Panc1 (cell line): ENCODE measurements around the gene ADPGK. TPM values are rescaled to one million over a fixed set of nuclear protein-coding genes. Genes with fewer than 3 reads are reported as not detected.
A peak's percentile ranks its signal among the peaks of the same experiment; 100 is the strongest.
"Not testable (repeated sequence)": the region's sequence is repeated elsewhere in the genome, so short reads cannot be mapped to it uniquely, and the experiment has no call there.

Experiments used
- ATAC-seq: fragments of 200-7000 bp; cut with Tn5 transposase; 2 replicates; pipeline ENCODE4 v1.9.1; 2020; ENCODE audit warnings: mild to moderate bottlenecking, moderate library complexity
- BruUV-seq: library from RNA; stranded (reverse); fragments of 400-500 nt; replicated peaks from 2 replicates; lab custom pipeline; 2021; lab: Mats Ljungman, UMichigan
- CTCF ChIA-PET: fragments of 300-600 bp; sonication (Branson Sonifier 250); formaldehyde crosslinking; loops from one replicate; lab custom pipeline; 2022; ENCODE audit warnings: antibody characterized with exemption; lab: Charles Lee
- POLR2A ChIA-PET: fragments of 300-600 bp; sonication (Branson Sonifier 250); formaldehyde crosslinking; loops from one replicate; lab custom pipeline; 2022; ENCODE audit warnings: antibody characterized with exemption; lab: Charles Lee
- DNase-seq: peaks from one replicate; pipeline ENCODE4 v3.0.0-alpha.2; 2010; ENCODE audit warnings: low read depth, low spot score
- H3K27ac ChIP-seq: 2 replicates; pipeline ENCODE4 v1.5.1; 2011; ENCODE audit warnings: mild to moderate bottlenecking, low read length, inconsistent platforms
- H3K27me3 ChIP-seq: fragments of 200-500 bp; sonication (Bioruptor generic); 2 replicates; pipeline ENCODE4 v1.6.0; 2014; ENCODE audit warnings: low read length, inconsistent platforms; ENCODE audit not compliant: control insufficient read depth, insufficient read depth
- H3K36me3 ChIP-seq: fragments of 200-500 bp; sonication (Bioruptor generic); 2 replicates; pipeline ENCODE4 v1.5.1; 2014; ENCODE audit warnings: inconsistent platforms, mild to moderate bottlenecking, low read length, moderate library complexity; ENCODE audit not compliant: control insufficient read depth, insufficient read depth
- H3K4me1 ChIP-seq: 2 replicates; pipeline ENCODE4 v1.5.1; 2011; ENCODE audit warnings: inconsistent platforms, mild to moderate bottlenecking, low read length, moderate library complexity; ENCODE audit not compliant: control insufficient read depth, insufficient read depth
- H3K4me3 ChIP-seq, 2 experiments: 2 replicates each; pipeline ENCODE4 v1.5.1; 2011 to 2012; ENCODE audit warnings: low read depth in 2 of 2, low read length in 2 of 2, mild to moderate bottlenecking in 2 of 2, inconsistent platforms in 1 of 2, moderate library complexity in 1 of 2
- H3K9me3 ChIP-seq: fragments of 200-500 bp; sonication (Bioruptor generic); 2 replicates; pipeline ENCODE4 v1.5.1; 2014; ENCODE audit warnings: low read depth, mild to moderate bottlenecking, inconsistent platforms, low read length, moderate library complexity; ENCODE audit not compliant: control insufficient read depth, insufficient read depth
- POLR2AphosphoS5 ChIP-seq: IDR thresholded peaks from 2 replicates; pipeline ENCODE4 v1.6.1; 2012; ENCODE audit warnings: mild to moderate bottlenecking, low read depth, low read length, moderate library complexity
- SIN3A ChIP-seq: IDR thresholded peaks from 2 replicates; pipeline ENCODE4 v1.6.1; 2012; ENCODE audit warnings: low read depth, mild to moderate bottlenecking, low read length, moderate library complexity, borderline replicate concordance; ENCODE audit not compliant: insufficient read depth
- TCF7L2 ChIP-seq: IDR thresholded peaks from 2 replicates; pipeline ENCODE4 v1.6.1; 2011; ENCODE audit warnings: mild to moderate bottlenecking, low read depth, low read length, inconsistent platforms
- in situ Hi-C: cut with HindIII; loops from 2 replicates; pipeline ENCODE4 v1.10.0; 2016; ENCODE audit warnings: low sequenced_read_pairs, low pct_unique_long_range_greater_than_20kb
- intact Hi-C: fragments of 100-400 bp; cut with micrococcal nuclease; formaldehyde crosslinking; loops from one replicate; pipeline ENCODE4 v1.10.0; 2022; ENCODE audit not compliant: unreplicated experiment
- total RNA-seq: library from RNA; stranded (reverse); gene quantifications from one replicate; pipeline ENCODE4 v1.2.1, GENCODE V29; 2021; ENCODE audit not compliant: unreplicated experiment
- TF ChIP-seq, protein P1 (sequence below), 2 experiments: IDR thresholded peaks; 2 replicates each; pipeline ENCODE4 v1.6.1; 2011 to 2012; ENCODE audit warnings: low read depth in 2 of 2, control low read depth in 1 of 2, low read length in 1 of 2, mild to moderate bottlenecking in 1 of 2, moderate library complexity in 1 of 2; ENCODE audit not compliant: insufficient read depth in 1 of 2
- TF ChIP-seq, protein P2 (sequence below): fragments of 450-650 bp; IDR thresholded peaks from 2 replicates; pipeline ENCODE4 v1.5.1; 2017; ENCODE audit warnings: mild to moderate bottlenecking

The ADPGK gene
- total RNA-seq, 1 experiment from 2014 or later = 63.1 TPM

DNA sequence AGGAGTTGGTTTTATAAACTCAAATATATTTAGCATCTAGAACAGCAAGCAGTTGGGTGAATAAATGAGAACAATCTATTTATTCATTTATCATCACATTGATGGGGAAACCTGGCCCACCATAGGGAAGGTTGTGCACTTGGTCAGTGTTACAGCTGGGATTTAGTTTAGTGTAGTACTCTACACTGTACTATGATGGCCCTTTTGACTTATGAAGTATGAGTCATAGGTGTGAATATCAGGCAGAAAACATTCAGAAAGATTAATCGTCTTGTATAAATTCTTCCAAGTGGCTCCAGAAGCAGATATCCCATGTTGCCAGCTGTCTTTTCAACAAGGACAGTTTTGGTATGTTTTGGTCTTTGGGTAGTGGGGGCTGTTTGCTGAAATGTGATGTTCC, 59.5 kb downstream of the ADPGK start:
- ChIA-PET CTCF (interaction anchor here (0.6 kb wide), 1 partner anchor 707 kb away, joined by 7 read pairs; no protein-coding TSS in a partner anchor), POLR2A (no interaction called here)
- no peak overlapping the region for H3K27ac ChIP-seq
- intact Hi-C loops = loop anchor here (5.0 kb wide), 1 partner anchor 358 kb away; no protein-coding TSS in a partner anchor
- BruUV-seq = no TSS peak
- in situ Hi-C loops = no loop called here
- TF ChIP-seq POLR2AphosphoS5 (no peak), TCF7L2 (no peak), SIN3A (no peak)
- TF ChIP-seq, protein P1, sequence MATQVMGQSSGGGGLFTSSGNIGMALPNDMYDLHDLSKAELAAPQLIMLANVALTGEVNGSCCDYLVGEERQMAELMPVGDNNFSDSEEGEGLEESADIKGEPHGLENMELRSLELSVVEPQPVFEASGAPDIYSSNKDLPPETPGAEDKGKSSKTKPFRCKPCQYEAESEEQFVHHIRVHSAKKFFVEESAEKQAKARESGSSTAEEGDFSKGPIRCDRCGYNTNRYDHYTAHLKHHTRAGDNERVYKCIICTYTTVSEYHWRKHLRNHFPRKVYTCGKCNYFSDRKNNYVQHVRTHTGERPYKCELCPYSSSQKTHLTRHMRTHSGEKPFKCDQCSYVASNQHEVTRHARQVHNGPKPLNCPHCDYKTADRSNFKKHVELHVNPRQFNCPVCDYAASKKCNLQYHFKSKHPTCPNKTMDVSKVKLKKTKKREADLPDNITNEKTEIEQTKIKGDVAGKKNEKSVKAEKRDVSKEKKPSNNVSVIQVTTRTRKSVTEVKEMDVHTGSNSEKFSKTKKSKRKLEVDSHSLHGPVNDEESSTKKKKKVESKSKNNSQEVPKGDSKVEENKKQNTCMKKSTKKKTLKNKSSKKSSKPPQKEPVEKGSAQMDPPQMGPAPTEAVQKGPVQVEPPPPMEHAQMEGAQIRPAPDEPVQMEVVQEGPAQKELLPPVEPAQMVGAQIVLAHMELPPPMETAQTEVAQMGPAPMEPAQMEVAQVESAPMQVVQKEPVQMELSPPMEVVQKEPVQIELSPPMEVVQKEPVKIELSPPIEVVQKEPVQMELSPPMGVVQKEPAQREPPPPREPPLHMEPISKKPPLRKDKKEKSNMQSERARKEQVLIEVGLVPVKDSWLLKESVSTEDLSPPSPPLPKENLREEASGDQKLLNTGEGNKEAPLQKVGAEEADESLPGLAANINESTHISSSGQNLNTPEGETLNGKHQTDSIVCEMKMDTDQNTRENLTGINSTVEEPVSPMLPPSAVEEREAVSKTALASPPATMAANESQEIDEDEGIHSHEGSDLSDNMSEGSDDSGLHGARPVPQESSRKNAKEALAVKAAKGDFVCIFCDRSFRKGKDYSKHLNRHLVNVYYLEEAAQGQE (IDR thresholded peaks at IDR 0.05; ENCODE audit: insufficient read depth in 1 of 2, low read depth in 2 of 2, low read length in 1 of 2) = no peak
- TF ChIP-seq, protein P2, sequence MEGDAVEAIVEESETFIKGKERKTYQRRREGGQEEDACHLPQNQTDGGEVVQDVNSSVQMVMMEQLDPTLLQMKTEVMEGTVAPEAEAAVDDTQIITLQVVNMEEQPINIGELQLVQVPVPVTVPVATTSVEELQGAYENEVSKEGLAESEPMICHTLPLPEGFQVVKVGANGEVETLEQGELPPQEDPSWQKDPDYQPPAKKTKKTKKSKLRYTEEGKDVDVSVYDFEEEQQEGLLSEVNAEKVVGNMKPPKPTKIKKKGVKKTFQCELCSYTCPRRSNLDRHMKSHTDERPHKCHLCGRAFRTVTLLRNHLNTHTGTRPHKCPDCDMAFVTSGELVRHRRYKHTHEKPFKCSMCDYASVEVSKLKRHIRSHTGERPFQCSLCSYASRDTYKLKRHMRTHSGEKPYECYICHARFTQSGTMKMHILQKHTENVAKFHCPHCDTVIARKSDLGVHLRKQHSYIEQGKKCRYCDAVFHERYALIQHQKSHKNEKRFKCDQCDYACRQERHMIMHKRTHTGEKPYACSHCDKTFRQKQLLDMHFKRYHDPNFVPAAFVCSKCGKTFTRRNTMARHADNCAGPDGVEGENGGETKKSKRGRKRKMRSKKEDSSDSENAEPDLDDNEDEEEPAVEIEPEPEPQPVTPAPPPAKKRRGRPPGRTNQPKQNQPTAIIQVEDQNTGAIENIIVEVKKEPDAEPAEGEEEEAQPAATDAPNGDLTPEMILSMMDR = no peak
- no peaks in the 10 kb centered on the region for H3K27me3 ChIP-seq
- H3K4me3 ChIP-seq = no peak overlapping the region
- H3K36me3 ChIP-seq = no peaks in the 10 kb centered on the region
- H3K9me3 ChIP-seq = no peaks in the 10 kb centered on the region
- ATAC-seq = no peak
- no peak for DNase-seq
- H3K4me1 ChIP-seq = no peaks in the 10 kb centered on the region

DNA sequence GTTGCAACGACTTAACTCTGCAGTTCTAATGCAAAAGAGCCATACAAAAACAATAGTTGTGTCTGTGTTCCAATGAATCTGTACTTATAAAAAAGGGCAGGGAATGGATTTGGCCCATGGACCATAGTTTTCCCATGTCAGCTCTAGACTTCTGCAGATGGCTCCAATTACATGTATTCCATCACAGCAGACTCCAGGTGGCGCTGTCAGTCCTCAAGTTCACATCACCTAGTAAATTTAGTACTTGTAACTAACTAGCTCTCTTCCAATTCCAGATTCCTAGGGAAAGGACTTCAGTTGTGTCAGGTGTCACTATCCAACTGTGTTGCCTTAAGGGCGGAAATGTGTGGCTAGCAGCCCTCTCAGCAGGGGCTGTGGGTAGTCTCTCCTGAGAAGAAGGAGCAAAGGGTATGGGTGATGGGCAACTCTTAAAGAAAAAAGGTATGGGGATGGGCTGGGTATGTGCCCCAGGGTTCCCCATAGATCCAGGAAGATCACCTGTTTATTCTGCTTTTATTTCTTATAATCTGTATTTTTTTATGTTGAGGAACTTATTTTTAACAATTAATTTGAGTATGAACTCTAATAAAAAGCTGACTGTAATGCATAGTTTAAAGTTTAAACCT, 61.4 kb downstream of the ADPGK start:
- in situ Hi-C loops = no loop called here
- Histone ChIP-seq H3K9me3 (no peaks in the 10 kb centered on the region), H3K27ac (no peak overlapping the region), H3K36me3 (peaks cover 2% of the 10 kb centered on the region; the same call in 1 of the 2 replicates), H3K4me3 (no peak overlapping the region), H3K4me1 (no peaks in the 10 kb centered on the region), H3K27me3 (no peaks in the 10 kb centered on the region)
- BruUV-seq = no TSS peak
- ChIA-PET CTCF (interaction anchor here (0.5 to 1.1 kb wide), 5 partner anchors 12 to 546 kb away, joined by 3 to 4 read pairs (median 3); no protein-coding TSS in a partner anchor), POLR2A (interaction anchor here (0.6 kb wide), 1 partner anchor 12 kb away, joined by 3 read pairs; no protein-coding TSS in a partner anchor)
- peak; percentile 38 for DNase-seq
- peak; percentile 88 for ATAC-seq
- intact Hi-C loops = loop anchor here (5.0 kb wide), 1 partner anchor 360 kb away; no protein-coding TSS in a partner anchor
- TF ChIP-seq, protein P1 (IDR thresholded peaks at IDR 0.05; ENCODE audit: insufficient read depth in 1 of 2, low read depth in 2 of 2, low read length in 1 of 2) = no peak
- TF ChIP-seq, protein P2 = peak; percentile 89

DNA sequence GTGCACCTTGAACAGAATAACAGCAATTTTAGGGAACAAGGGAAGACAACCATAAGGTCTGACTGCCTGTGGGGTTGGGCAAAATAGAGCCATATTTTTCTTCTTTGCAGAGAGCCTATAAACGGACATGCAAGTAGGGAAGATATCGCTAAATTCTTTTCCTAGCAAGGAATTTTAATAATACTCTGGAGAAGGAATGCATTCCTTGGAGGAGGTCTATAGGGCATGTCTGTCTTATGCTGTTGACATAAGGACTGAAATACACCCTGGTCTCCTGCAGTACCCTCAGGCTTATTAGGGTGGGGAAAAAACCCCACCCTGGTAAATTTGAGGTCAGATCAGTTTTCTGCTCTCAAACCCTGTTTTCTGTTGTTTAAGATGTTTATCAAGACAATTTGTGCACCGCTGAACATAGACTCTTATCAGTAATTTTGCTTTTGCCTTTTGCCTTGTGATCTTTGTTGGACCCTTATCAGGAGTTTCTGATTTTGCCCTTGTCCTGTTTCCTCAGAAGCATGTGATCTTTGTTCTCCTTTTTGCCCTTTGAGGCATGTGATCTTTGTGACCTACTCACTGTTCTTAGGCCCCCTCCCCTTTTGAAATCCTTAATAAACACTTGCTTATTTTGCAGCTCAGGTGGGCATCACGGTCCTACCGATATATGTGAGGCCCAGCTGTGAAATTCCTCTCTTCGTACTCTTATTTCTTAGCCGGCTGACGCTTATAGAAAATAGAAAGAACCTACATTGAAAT, 74.8 kb downstream of the ADPGK start:
- H3K9me3 ChIP-seq, DNase-seq, ATAC-seq, H3K4me1 ChIP-seq, H3K27ac ChIP-seq, BruUV-seq, intact Hi-C loops, in situ Hi-C loops, H3K4me3 ChIP-seq, POLR2A ChIA-PET, CTCF ChIA-PET, H3K27me3 ChIP-seq, H3K36me3 ChIP-seq: not testable (repeated sequence)
